Measurements from ENCODE around the gene AJAP1.
"Not testable (repeated sequence)": the region's sequence is repeated elsewhere in the genome, so short reads cannot be mapped to it uniquely, and the experiment has no call there.

Gene AJAP1

GRCh38 chr1:4614371-4615137 lies 39.9 kb upstream of the AJAP1 start:
- TF ChIP-seq CTCF (IDR thresholded peaks at IDR 0.05; ENCODE audit: extremely low read depth, insufficient read depth, missing control alignments), result no peak
- in situ Hi-C loops (cut with MboI; ENCODE audit: low pct_unique_long_range_greater_than_20kb, low sequenced_read_pairs, unreplicated experiment), result no loop called here
- DNase-seq (ENCODE audit: low spot score), result no peak

GRCh38 chr1:4615138-4615470 lies 39.3 kb upstream of the AJAP1 start:
- no peak for TF ChIP-seq CTCF (IDR thresholded peaks at IDR 0.05; ENCODE audit: extremely low read depth, insufficient read depth, missing control alignments)
- no peak for DNase-seq (ENCODE audit: low spot score)
- in situ Hi-C loops (cut with MboI; ENCODE audit: low pct_unique_long_range_greater_than_20kb, low sequenced_read_pairs, unreplicated experiment), result no loop called here

GRCh38 chr1:4615501-4615900 lies 38.9 kb upstream of the AJAP1 start:
- in situ Hi-C loops (cut with MboI; ENCODE audit: low pct_unique_long_range_greater_than_20kb, low sequenced_read_pairs, unreplicated experiment), result no loop called here
- DNase-seq (ENCODE audit: low spot score), result no peak

GRCh38 chr1:4616831-4617465 lies 37.5 kb upstream of the AJAP1 start:
- TF ChIP-seq CTCF (IDR thresholded peaks at IDR 0.05; ENCODE audit: extremely low read depth, insufficient read depth, missing control alignments), result no peak
- no peak for DNase-seq (ENCODE audit: low spot score)
- in situ Hi-C loops (cut with MboI; ENCODE audit: low pct_unique_long_range_greater_than_20kb, low sequenced_read_pairs, unreplicated experiment), result no loop called here

More at GRCh38 chr1:4615501-4615900, 38.9 kb upstream of the AJAP1 start:
- TF ChIP-seq CTCF (IDR thresholded peaks at IDR 0.05; ENCODE audit: extremely low read depth, insufficient read depth, missing control alignments), result no peak

GRCh38 chr1:4617506-4617905 lies 36.9 kb upstream of the AJAP1 start:
- TF ChIP-seq CTCF (IDR thresholded peaks at IDR 0.05; ENCODE audit: extremely low read depth, insufficient read depth, missing control alignments), result no peak
- in situ Hi-C loops (cut with MboI; ENCODE audit: low pct_unique_long_range_greater_than_20kb, low sequenced_read_pairs, unreplicated experiment), result no loop called here
- DNase-seq (ENCODE audit: low spot score), result no peak

GRCh38 chr1:4618827-4619226 lies 35.6 kb upstream of the AJAP1 start:
- DNase-seq (ENCODE audit: low spot score); in situ Hi-C loops (cut with MboI; ENCODE audit: low pct_unique_long_range_greater_than_20kb, low sequenced_read_pairs, unreplicated experiment): not testable (repeated sequence)

- no peak for DNase-seq (ENCODE audit: low spot score)
- in situ Hi-C loops (cut with MboI; ENCODE audit: low pct_unique_long_range_greater_than_20kb, low sequenced_read_pairs, unreplicated experiment), result no loop called here
- no peak for TF ChIP-seq CTCF (IDR thresholded peaks at IDR 0.05; ENCODE audit: extremely low read depth, insufficient read depth, missing control alignments)
Observed at GRCh38 chr1:4621646-4622045, 32.8 kb upstream of the AJAP1 start.
